H1 (cell line): Measurements from ENCODE around the gene GBE1. TPM values are rescaled to one million over a fixed set of nuclear protein-coding genes. Genes with fewer than 3 reads are reported as not detected.

ENCODE experiments used
- EP300 ChIP-seq, 2 experiments: IDR thresholded peaks; 1 replicate in 1 of 2; 2 replicates in 1 of 2; pipeline ENCODE4 v1.6.1; 2011 to 2012; ENCODE audit warnings: low read depth in 2 of 2, low read length in 2 of 2, mild to moderate bottlenecking in 2 of 2, borderline replicate concordance in 1 of 2, inconsistent platforms in 1 of 2, moderate library complexity in 1 of 2
- RBBP5 ChIP-seq: IDR thresholded peaks from 2 replicates; pipeline ENCODE4 v1.7.1; 2012; ENCODE audit warnings: low read depth, mild to moderate bottlenecking, inconsistent platforms, low read length, moderate library complexity, borderline replicate concordance
- SIN3A ChIP-seq, 2 experiments: IDR thresholded peaks in 1 of 2; conservative IDR thresholded peaks in 1 of 2; 2 replicates each; pipeline ENCODE4 v1.6.1; 2011 to 2012; ENCODE audit warnings: low read length in 2 of 2, improper control_type of control experiment in 1 of 2, low read depth in 1 of 2, mild to moderate bottlenecking in 1 of 2
- TAF1 ChIP-seq: IDR thresholded peaks from 2 replicates; pipeline ENCODE4 v1.6.1; 2011; ENCODE audit warnings: mild to moderate bottlenecking, low read depth, low read length
- polyA plus RNA-seq, 7 experiments: library from polyadenylated mRNA; depleted of rRNA in 3 of 7; stranded (reverse) in 5 of 7; unstranded in 2 of 7; fragments of >200 nt in 5 of 7; fragments of 200-250 nt in 2 of 7; gene quantifications; 1 replicate in 5 of 7; 2 replicates in 1 of 7; 4 replicates in 1 of 7; pipeline versions ENCODE4 v1.2.1 to v1.2.3, GENCODE V29; 2011 to 2013; ENCODE audit warnings: missing spikeins in 2 of 7, mixed read lengths in 2 of 7
- total RNA-seq: library from RNA; stranded (reverse); fragmentation: NEBNext Ultra II Directional; extraction: Animal tissue kit (Norgen Biotek cat#: 25700); gene quantifications from 2 replicates; pipeline ENCODE4 v1.2.1, GENCODE V29; 2021

GBE1 gene
- total and polyA plus RNA-seq, 2 of the 8 experiments (the other 6 are each of a cell fraction or from before 2014, with no cell fraction given), result 3.3 to 7.3 TPM

DNA sequence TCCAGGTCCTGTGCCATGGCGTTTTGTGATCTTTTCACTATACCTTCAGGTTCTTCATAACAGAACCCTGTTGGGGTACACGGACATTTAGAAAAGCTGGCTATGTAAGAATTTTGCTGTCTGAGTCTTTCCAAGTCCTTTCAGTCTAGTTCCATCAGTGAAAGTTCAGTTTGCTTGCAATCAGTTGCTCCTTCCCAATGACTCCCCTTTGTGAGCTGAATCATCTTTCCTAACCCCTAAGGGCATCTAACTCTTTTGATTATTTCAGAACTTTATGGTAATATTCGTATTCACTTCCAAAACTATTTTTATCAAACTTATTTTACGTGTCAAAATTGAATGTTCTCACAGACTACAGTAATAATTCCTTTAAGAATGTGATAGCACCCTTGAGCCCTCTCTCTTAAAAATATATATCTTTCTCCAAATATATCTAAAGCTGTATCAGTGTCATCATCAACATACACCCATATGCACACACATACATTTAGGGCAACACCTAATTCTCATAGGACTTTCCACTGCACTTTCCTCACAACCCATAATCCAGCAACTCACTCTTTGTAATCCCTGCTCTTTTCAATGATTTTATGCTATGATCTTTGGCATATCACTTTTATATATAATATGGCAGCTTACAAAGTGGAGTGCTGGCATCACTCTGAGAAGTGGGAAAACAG, 263.7 kb downstream of the GBE1 start (continued):
- TF ChIP-seq SIN3A (conservative IDR thresholded peaks at IDR 0.05 in 1 of 2, IDR thresholded peaks at IDR 0.05 in 1 of 2; ENCODE audit: low read depth in 1 of 2, low read length in 2 of 2) (no peak), TAF1 (no peak), EP300 (IDR thresholded peaks at IDR 0.05; ENCODE audit: borderline replicate concordance in 1 of 2, low read depth in 2 of 2, low read length in 2 of 2) (no peak), RBBP5 (no peak)
- TF ChIP-seq, all 59 proteins: peak for 0
